Gastroesophageal sphincter (tissue), 4 donors: ENCODE data around the gene PRKAR1B. TPM values are rescaled to one million over a fixed set of nuclear protein-coding genes. Genes with fewer than 3 reads are reported as not detected.

Experiments
- ATAC-seq: fragments of 150-250 bp; one replicate; pipeline ENCODE4 v1.9.1; 2016; ENCODE audit warnings: mild to moderate bottlenecking, moderate library complexity
- H3K27ac ChIP-seq, 4 donors: fragments of 200-600 bp; sonication (generic) in 3 of 4; 1 replicate in 3 of 4; 2 replicates in 1 of 4; pipeline ENCODE4 v1.5.1; 2016 to 2019
- H3K27me3 ChIP-seq: fragments of 200-600 bp; sonication (generic); one replicate; pipeline ENCODE4 v1.5.1; 2019
- H3K36me3 ChIP-seq, 2 donors: fragments of 200-600 bp; sonication (generic); one replicate each; pipeline ENCODE4 v1.5.1; 2019; ENCODE audit warnings: control low read depth in 1 of 2
- H3K4me1 ChIP-seq, 3 donors: fragments of 200-600 bp; sonication (generic); 1 replicate in 2 of 3; 2 replicates in 1 of 3; pipeline ENCODE4 v1.5.1; 2016 to 2019; ENCODE audit warnings: control low read depth in 2 of 3
- H3K4me3 ChIP-seq, 2 donors: fragments of 200-600 bp; sonication (generic); one replicate each; pipeline ENCODE4 v1.5.1; 2019; ENCODE audit warnings: mild to moderate bottlenecking in 1 of 2, moderate library complexity in 1 of 2
- H3K9me3 ChIP-seq, 3 donors: fragments of 200-600 bp; sonication (generic); one replicate each; pipeline ENCODE4 v1.5.1; 2017 to 2019; ENCODE audit warnings: control low read depth in 2 of 3
- EP300 ChIP-seq: sonication (generic); formaldehyde crosslinking; IDR thresholded peaks from one replicate; pipeline ENCODE4 v1.6.1; 2017; ENCODE audit warnings: antibody characterized with exemption, mild to moderate bottlenecking
- POLR2A ChIP-seq, 2 donors: fragments of 450-650 bp; IDR thresholded peaks; one replicate each; pipeline ENCODE4 v1.6.1; 2017; ENCODE audit warnings: antibody characterized with exemption in 2 of 2, mild to moderate bottlenecking in 2 of 2, moderate library complexity in 1 of 2
- POLR2AphosphoS5 ChIP-seq: sonication (generic); formaldehyde crosslinking; IDR thresholded peaks from one replicate; pipeline ENCODE4 v1.6.1; 2017; ENCODE audit warnings: antibody characterized with exemption
- WGBS, 2 donors: methylation state at CpG; one replicate each; pipeline ENCODE4 v1.1.5; 2018; ENCODE audit warnings: low coverage in 1 of 2; 5-methylcytosine and 5-hydroxymethylcytosine counted together
- total RNA-seq, 4 donors: library from RNA; depleted of rRNA; stranded (reverse); fragments of >200 nt; gene quantifications; one replicate each; pipeline ENCODE4 v1.1.0, GENCODE V29; 2016
- TF ChIP-seq, protein P1 (sequence below), 4 experiments: fragments of 200-600 bp in 2 of 4; fragments of 450-650 bp in 2 of 4; sonication (generic) in 1 of 4; IDR thresholded peaks; one replicate each; pipeline ENCODE4 v1.5.1; 2017 to 2019; ENCODE audit warnings: antibody characterized with exemption in 4 of 4, mild to moderate bottlenecking in 2 of 4, moderate library complexity in 2 of 4

Gene PRKAR1B
- total RNA-seq, 4 donors from 2014 or later = 11.6 to 39.1 (median 24.8) TPM

DNA sequence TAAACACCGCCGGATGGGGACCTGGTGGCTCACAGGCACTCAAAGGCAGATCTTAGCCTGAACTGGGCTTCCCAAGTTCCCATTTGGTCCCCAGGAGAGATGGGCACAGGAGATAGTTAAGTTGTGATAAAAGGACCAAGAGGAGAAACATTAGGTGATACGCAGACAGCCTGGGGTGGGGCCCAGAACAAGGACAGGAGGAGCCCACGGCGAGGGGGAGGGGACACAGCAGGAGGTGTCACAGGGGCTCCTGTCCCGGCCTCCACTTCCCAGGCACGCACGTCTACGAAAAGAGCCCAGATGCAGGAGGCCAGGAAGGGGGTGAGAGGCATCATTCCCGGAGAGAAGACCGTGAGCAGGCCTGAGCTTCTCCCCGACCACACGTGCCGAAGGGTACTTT lies 16.9 kb downstream of the PRKAR1B start:
- WGBS, 2 donors = 89 to 95% methylated on average over 11 to 12 of the region's 14 CpGs
- no peak overlapping the region for H3K4me3 ChIP-seq
- no peak overlapping the region for H3K27ac ChIP-seq
- no peak for ATAC-seq
- H3K36me3 ChIP-seq = no peaks in the 10 kb centered on the region
- no peaks in the 10 kb centered on the region for H3K27me3 ChIP-seq
- no peaks in the 10 kb centered on the region for H3K9me3 ChIP-seq
- peaks cover 0 to 32% (median 6%) of the 10 kb centered on the region in 3 donors for H3K4me1 ChIP-seq
- TF ChIP-seq EP300 (no peak), POLR2A (IDR thresholded peaks at IDR 0.05) (no peak), POLR2AphosphoS5 (no peak)
- TF ChIP-seq, protein P1, sequence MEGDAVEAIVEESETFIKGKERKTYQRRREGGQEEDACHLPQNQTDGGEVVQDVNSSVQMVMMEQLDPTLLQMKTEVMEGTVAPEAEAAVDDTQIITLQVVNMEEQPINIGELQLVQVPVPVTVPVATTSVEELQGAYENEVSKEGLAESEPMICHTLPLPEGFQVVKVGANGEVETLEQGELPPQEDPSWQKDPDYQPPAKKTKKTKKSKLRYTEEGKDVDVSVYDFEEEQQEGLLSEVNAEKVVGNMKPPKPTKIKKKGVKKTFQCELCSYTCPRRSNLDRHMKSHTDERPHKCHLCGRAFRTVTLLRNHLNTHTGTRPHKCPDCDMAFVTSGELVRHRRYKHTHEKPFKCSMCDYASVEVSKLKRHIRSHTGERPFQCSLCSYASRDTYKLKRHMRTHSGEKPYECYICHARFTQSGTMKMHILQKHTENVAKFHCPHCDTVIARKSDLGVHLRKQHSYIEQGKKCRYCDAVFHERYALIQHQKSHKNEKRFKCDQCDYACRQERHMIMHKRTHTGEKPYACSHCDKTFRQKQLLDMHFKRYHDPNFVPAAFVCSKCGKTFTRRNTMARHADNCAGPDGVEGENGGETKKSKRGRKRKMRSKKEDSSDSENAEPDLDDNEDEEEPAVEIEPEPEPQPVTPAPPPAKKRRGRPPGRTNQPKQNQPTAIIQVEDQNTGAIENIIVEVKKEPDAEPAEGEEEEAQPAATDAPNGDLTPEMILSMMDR (IDR thresholded peaks at IDR 0.05) = no peak

DNA sequence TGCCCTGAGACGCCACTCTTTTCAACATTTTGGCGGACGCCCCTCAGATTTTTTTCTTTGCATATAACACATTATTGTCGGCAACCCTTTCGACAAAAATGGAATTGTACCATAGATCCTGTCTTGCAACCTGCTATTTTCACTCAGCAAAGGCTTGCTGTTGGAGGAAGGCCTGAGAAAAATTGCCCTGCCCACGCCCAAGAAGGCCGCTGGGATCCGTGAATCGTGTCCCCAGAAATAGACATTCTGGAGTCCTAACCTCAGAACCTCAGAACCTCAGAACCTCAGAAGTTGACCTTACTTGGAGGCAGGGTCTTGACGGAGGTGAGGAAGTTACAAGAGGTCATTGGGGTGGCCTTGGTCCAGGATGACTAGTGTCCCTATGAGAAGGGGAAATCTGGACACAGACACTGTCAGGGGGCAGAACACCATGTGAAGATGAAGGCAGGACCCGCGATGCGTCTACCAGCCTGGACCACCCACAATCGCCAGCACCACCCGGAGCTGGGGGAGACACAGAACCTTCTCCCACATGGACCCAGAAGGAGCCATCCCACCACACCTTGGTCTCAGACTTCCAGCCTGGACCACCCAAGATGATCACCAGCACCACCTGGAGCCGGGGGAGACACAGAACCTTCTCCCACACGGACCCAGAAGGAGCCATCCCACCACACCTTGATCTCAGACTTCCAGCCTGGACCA lies 19.6 kb downstream of the PRKAR1B start:
- Histone ChIP-seq H3K9me3 (peaks cover 0 to 6% (median 0%) of the 10 kb centered on the region in 3 donors), H3K36me3 (no peaks in the 10 kb centered on the region), H3K27ac (no peak overlapping the region), H3K4me1 (peaks cover 0 to 30% (median 6%) of the 10 kb centered on the region in 3 donors), H3K27me3 (no peaks in the 10 kb centered on the region), H3K4me3 (no peak overlapping the region)
- WGBS, 2 donors = 91 to 94% methylated on average over 8 to 12 of the region's 17 CpGs
- no peak for TF ChIP-seq POLR2A (IDR thresholded peaks at IDR 0.05)
- no peak for TF ChIP-seq EP300
- TF ChIP-seq POLR2AphosphoS5 = no peak
- TF ChIP-seq, protein P1 (IDR thresholded peaks at IDR 0.05) = no peak
- ATAC-seq = no peak

DNA sequence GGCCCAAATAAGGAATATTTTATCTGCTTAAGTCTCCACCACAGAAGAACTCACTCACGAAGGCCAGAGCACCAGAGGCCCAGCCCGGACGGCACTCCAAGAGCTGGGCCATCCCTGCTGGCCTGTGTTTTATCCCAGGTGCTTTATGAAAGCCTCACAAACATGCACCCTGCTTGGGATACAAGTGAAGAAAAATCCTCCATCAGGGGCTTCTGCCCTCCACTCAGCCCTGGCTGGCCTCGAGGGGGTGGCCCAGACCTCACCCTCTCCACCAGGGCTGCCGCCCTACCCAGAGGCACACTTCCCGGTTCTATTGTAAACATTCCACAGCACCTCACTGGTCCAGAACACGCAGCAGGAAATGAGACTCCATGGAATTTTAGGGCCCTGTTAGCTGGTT lies 20.4 kb downstream of the PRKAR1B start:
- TF ChIP-seq POLR2AphosphoS5 = no peak
- no peak for TF ChIP-seq EP300
- no peak for TF ChIP-seq POLR2A (IDR thresholded peaks at IDR 0.05)
- TF ChIP-seq, protein P1 (IDR thresholded peaks at IDR 0.05) = no peak
- 83% methylated on average over 5 of the region's 7 CpGs; no CpG with 5 or more reads in 1 of the 2 donors for WGBS, 2 donors
- peaks cover 0 to 25% (median 6%) of the 10 kb centered on the region in 3 donors for H3K4me1 ChIP-seq
- H3K36me3 ChIP-seq = no peaks in the 10 kb centered on the region
- no peak overlapping the region for H3K4me3 ChIP-seq
- peaks cover 0 to 6% (median 0%) of the 10 kb centered on the region in 3 donors for H3K9me3 ChIP-seq
- no peak for ATAC-seq
- H3K27ac ChIP-seq = no peak overlapping the region
- H3K27me3 ChIP-seq = no peaks in the 10 kb centered on the region

DNA sequence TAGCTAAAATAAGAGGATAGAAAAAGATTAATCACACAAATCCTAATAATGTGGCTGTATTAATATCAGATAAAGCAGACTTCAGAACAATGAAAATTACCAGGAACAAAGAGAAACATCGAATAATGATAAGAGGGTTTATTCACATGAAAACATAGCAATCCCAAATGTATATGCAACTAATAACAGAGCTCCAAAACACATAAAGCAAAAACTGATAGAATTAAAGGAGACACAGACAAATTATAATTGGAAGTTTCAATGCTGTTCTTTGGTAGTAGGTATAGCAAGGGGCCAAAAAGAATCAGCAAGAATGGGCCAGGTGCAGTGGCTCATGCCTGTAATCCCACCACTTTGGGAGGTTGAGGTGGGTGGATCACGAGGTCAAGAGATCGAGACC lies 24.0 kb downstream of the PRKAR1B start:
- Histone ChIP-seq H3K27me3 (no peaks in the 10 kb centered on the region), H3K9me3 (peaks cover 0 to 6% (median 0%) of the 10 kb centered on the region in 3 donors), H3K27ac (no peak overlapping the region), H3K4me3 (no peak overlapping the region), H3K4me1 (peaks cover 0 to 29% (median 0%) of the 10 kb centered on the region in 3 donors), H3K36me3 (no peaks in the 10 kb centered on the region)
- TF ChIP-seq EP300 (no peak), POLR2AphosphoS5 (no peak), POLR2A (IDR thresholded peaks at IDR 0.05) (no peak)
- TF ChIP-seq, protein P1 (IDR thresholded peaks at IDR 0.05) = no peak
- no peak for ATAC-seq
- 67 to 91% methylated on average over 1 to 2 of the region's 3 CpGs for WGBS, 2 donors

DNA sequence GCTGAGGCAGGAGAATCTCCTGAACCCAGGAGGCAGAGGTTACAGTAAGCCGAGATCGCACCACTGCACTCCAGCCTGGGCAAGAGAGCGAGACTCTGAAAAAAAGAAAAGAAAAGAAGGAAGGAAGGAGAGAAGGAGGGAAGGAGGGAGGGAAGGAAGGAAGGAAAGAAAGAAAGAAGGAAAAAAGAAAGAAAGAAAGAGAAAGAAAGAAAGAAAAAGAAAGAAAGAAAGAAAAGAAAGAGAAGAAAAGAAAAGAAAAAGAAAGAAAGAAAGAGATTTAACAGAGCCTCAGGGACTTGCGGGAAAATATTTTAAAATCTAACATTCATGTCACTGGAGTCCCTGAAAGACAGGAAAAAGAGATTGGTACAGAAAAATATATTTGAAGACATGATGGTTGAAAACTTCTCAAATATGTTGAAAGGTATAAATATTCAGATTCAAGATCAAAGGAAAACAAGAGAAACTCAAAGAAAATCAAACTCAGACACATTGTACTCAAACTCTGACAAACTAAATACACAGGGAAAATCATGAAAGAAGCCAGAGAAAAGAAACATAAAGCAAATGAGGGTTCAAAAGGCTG lies 25.9 kb downstream of the PRKAR1B start:
- TF ChIP-seq EP300 = no peak
- no peak for TF ChIP-seq POLR2AphosphoS5
- TF ChIP-seq POLR2A (IDR thresholded peaks at IDR 0.05) = no peak
- TF ChIP-seq, protein P1 (IDR thresholded peaks at IDR 0.05) = no peak
- WGBS, 2 donors = 100% methylated on average over 1 to 2 of the region's 4 CpGs
- no peaks in the 10 kb centered on the region for H3K27me3 ChIP-seq
- no peak for ATAC-seq
- no peaks in the 10 kb centered on the region for H3K36me3 ChIP-seq
- H3K4me1 ChIP-seq = peaks cover 0 to 36% (median 0%) of the 10 kb centered on the region in 3 donors
- H3K9me3 ChIP-seq = peaks cover 0 to 6% (median 0%) of the 10 kb centered on the region in 3 donors
- no peak overlapping the region for H3K27ac ChIP-seq
- no peak overlapping the region for H3K4me3 ChIP-seq
